Measurements from ENCODE around the gene IQCH. TPM values are rescaled to one million over a fixed set of nuclear protein-coding genes. Genes with fewer than 3 reads are reported as not detected.

The IQCH gene
- polyA plus RNA-seq, 1 donor (not counting 4 experiments of a cell fraction or from before 2014, with no cell fraction given) = 2.6 TPM

DNA sequence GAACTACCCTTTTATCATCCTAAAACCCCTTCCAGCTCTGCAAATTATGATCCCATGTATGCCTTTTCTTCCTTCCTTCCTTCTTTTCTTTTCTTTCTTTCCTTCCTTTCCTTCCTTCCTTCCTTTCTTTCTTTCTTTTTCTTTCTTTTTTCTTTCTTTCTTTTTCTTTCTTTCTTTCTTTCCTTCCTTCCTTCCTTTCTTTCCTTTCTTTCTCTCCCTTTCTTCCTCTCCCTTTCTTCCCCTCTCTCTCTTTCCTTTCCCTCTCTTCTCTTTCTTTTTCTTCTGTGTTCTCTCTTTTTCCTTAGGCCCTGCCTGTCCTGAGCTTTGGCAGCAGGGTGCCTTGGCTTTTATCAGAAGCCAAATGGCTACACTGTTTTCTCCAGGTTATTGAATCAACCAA, 66.8 kb downstream of the IQCH start:
- H3K4me3 ChIP-seq (ENCODE audit: control insufficient read depth in 2 of 3, extremely low read depth in 1 of 3, insufficient read depth in 2 of 3, low read depth in 1 of 3, low read length in 3 of 3) = no peak overlapping the region
- DNase-seq (ENCODE audit: low read depth, low spot score) = no peak
- H3K27ac ChIP-seq (ENCODE audit: control insufficient read depth, insufficient read depth, low read length) = no peak overlapping the region
- no peak for FAIRE-seq
- no peaks in the 10 kb centered on the region for H3K79me2 ChIP-seq (ENCODE audit: control insufficient read depth, insufficient read depth, low read length)
- no peak overlapping the region for H2AFZ ChIP-seq (ENCODE audit: control insufficient read depth, low read length)
- H3K27me3 ChIP-seq (ENCODE audit: control insufficient read depth, extremely low read depth, insufficient read depth, low read length) = no peaks in the 10 kb centered on the region
- H3K9me3 ChIP-seq (ENCODE audit: control insufficient read depth, low read depth, low read length) = no peaks in the 10 kb centered on the region
- H3K4me2 ChIP-seq (ENCODE audit: control insufficient read depth, extremely low read depth, insufficient read depth, low read depth, low read length) = no peak overlapping the region
- dilution Hi-C loops (cut with MboI; ENCODE audit: extremely low pct_ligation_motif_present, low sequenced_read_pairs) = no loop called here
- H3K9me1 ChIP-seq (ENCODE audit: control insufficient read depth, extremely low read depth, insufficient read depth, low read length) = no peaks in the 10 kb centered on the region
- TF ChIP-seq EZH2 (IDR thresholded peaks at IDR 0.05; ENCODE audit: low read length) = no peak
- TF ChIP-seq, protein P1, sequence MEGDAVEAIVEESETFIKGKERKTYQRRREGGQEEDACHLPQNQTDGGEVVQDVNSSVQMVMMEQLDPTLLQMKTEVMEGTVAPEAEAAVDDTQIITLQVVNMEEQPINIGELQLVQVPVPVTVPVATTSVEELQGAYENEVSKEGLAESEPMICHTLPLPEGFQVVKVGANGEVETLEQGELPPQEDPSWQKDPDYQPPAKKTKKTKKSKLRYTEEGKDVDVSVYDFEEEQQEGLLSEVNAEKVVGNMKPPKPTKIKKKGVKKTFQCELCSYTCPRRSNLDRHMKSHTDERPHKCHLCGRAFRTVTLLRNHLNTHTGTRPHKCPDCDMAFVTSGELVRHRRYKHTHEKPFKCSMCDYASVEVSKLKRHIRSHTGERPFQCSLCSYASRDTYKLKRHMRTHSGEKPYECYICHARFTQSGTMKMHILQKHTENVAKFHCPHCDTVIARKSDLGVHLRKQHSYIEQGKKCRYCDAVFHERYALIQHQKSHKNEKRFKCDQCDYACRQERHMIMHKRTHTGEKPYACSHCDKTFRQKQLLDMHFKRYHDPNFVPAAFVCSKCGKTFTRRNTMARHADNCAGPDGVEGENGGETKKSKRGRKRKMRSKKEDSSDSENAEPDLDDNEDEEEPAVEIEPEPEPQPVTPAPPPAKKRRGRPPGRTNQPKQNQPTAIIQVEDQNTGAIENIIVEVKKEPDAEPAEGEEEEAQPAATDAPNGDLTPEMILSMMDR (optimal IDR thresholded peaks at IDR 0.05 in 1 of 3, IDR thresholded peaks at IDR 0.05 in 1 of 3, conservative IDR thresholded peaks at IDR 0.05 in 1 of 3; ENCODE audit: extremely low read depth in 1 of 3, insufficient read depth in 2 of 3, low read length in 3 of 3) = no peak
- H3K36me3 ChIP-seq (ENCODE audit: control insufficient read depth in 2 of 2, extremely low read depth in 1 of 2, insufficient read depth in 2 of 2, low read length in 2 of 2) = no peaks in the 10 kb centered on the region
- no peaks in the 10 kb centered on the region for H3K4me1 ChIP-seq (ENCODE audit: control insufficient read depth, extremely low read depth, insufficient read depth, low read length)
- H4K20me1 ChIP-seq (ENCODE audit: control insufficient read depth, extremely low read depth, insufficient read depth, low read length) = no peaks in the 10 kb centered on the region
- H3K9ac ChIP-seq (ENCODE audit: control insufficient read depth, extremely low read depth, insufficient read depth, low read length) = no peak overlapping the region

DNA sequence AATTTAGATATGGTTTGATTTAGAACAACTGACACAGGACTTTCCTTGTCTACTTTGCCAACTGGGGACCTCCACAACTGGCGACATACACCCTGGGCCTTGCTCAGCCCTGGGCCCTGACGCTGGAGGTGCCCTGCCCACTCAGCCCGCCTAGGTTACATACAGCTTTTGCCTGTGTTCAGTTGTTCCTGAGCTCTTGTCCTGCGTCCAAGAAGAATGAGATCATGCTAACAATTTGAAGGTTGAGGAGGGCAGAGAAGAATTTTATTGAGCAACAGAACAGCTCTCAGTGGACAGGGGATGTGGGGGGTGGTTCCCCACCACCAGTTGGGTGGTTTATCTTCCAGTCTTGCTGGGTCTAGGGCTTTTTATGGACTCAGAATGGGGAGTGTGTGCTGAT, 67.9 kb downstream of the IQCH start:
- Histone ChIP-seq H3K27ac (ENCODE audit: control insufficient read depth, insufficient read depth, low read length) (no peak overlapping the region), H3K27me3 (ENCODE audit: control insufficient read depth, extremely low read depth, insufficient read depth, low read length) (no peaks in the 10 kb centered on the region), H2AFZ (ENCODE audit: control insufficient read depth, low read length) (no peak overlapping the region), H3K9me1 (ENCODE audit: control insufficient read depth, extremely low read depth, insufficient read depth, low read length) (no peaks in the 10 kb centered on the region), H3K36me3 (ENCODE audit: control insufficient read depth in 2 of 2, extremely low read depth in 1 of 2, insufficient read depth in 2 of 2, low read length in 2 of 2) (no peaks in the 10 kb centered on the region), H4K20me1 (ENCODE audit: control insufficient read depth, extremely low read depth, insufficient read depth, low read length) (no peaks in the 10 kb centered on the region), H3K4me2 (ENCODE audit: control insufficient read depth, extremely low read depth, insufficient read depth, low read depth, low read length) (no peak overlapping the region), H3K4me1 (ENCODE audit: control insufficient read depth, extremely low read depth, insufficient read depth, low read length) (no peaks in the 10 kb centered on the region), H3K9ac (ENCODE audit: control insufficient read depth, extremely low read depth, insufficient read depth, low read length) (no peak overlapping the region), H3K4me3 (ENCODE audit: control insufficient read depth in 2 of 3, extremely low read depth in 1 of 3, insufficient read depth in 2 of 3, low read depth in 1 of 3, low read length in 3 of 3) (no peak overlapping the region), H3K79me2 (ENCODE audit: control insufficient read depth, insufficient read depth, low read length) (no peaks in the 10 kb centered on the region), H3K9me3 (ENCODE audit: control insufficient read depth, low read depth, low read length) (no peaks in the 10 kb centered on the region)
- no peak for TF ChIP-seq EZH2 (IDR thresholded peaks at IDR 0.05; ENCODE audit: low read length)
- TF ChIP-seq, protein P1 (optimal IDR thresholded peaks at IDR 0.05 in 1 of 3, IDR thresholded peaks at IDR 0.05 in 1 of 3, conservative IDR thresholded peaks at IDR 0.05 in 1 of 3; ENCODE audit: extremely low read depth in 1 of 3, insufficient read depth in 2 of 3, low read length in 3 of 3) = no peak
- dilution Hi-C loops (cut with MboI; ENCODE audit: extremely low pct_ligation_motif_present, low sequenced_read_pairs) = no loop called here
- DNase-seq (ENCODE audit: low read depth, low spot score) (no peak), FAIRE-seq (no peak)
